Thyroid gland (tissue), 4 donors: Measurements from ENCODE around the gene ITFG1.
"Not testable (repeated sequence)": the region's sequence is repeated elsewhere in the genome, so short reads cannot be mapped to it uniquely, and the experiment has no call there.

Experiments used
- CTCF ChIP-seq, 6 experiments: fragments of 200-600 bp in 3 of 6; fragments of 450-650 bp in 3 of 6; sonication (generic) in 3 of 6; IDR thresholded peaks; one replicate each; pipeline ENCODE4 v1.5.1; 2016 to 2019; ENCODE audit warnings: antibody characterized with exemption in 6 of 6, mild to moderate bottlenecking in 2 of 6, inconsistent platforms in 1 of 6, moderate library complexity in 1 of 6
- POLR2A ChIP-seq, 2 donors: fragments of 450-650 bp; IDR thresholded peaks; one replicate each; pipeline ENCODE4 v1.6.1; 2017; ENCODE audit warnings: antibody characterized with exemption in 2 of 2, mild to moderate bottlenecking in 2 of 2, moderate library complexity in 1 of 2

- TF ChIP-seq CTCF, POLR2A (IDR thresholded peaks at IDR 0.05): not testable (repeated sequence)
Measured at GRCh38 chr16:47330562-47330961, 130.3 kb downstream of the ITFG1 start.
